Measurements from ENCODE around the gene RRAGB.
"Not testable (repeated sequence)": the region's sequence is repeated elsewhere in the genome, so short reads cannot be mapped to it uniquely, and the experiment has no call there.

RRAGB gene

DNA sequence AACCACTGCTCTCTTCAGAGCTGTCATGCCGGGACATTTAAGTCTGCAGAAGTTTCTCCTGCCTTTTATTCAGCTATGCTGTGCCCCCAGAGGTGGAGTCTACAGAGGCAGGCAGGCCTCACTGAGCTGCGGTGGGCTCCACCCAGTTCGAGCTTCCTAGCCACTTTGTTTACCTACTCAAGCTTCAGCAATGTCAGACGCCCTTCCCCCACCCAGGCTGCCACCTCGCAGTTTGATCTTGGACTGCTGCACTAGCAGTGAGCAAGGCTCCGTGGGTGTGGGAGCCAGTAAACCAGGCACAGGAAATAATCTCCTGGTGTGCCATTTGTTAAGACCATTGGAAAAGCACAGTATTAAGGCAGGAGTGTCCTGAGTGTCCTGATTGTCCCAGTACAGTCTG, 56.9 kb downstream of the RRAGB start:
- DNase-seq = not testable (repeated sequence)

DNA sequence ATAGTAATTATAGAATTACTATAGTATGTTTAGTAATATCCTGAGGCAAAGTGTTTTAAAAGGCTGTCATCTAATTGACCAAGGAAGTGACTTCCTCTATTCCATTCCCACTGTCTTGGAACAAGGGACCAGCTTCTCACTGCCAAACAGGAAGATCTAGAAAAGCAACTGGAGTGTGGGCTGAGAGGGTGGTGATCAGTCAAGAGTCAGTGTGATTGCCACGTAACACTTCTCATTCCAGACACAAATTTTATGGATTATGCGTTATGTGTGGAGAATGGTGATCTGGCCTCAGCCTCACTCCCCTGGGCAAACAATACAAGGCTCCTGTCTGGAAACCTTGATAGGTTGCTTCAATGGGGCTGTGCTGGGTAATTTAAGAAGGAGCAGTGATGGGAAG, 60.0 kb downstream of the RRAGB start:
- peak; percentile 1 for DNase-seq

DNA sequence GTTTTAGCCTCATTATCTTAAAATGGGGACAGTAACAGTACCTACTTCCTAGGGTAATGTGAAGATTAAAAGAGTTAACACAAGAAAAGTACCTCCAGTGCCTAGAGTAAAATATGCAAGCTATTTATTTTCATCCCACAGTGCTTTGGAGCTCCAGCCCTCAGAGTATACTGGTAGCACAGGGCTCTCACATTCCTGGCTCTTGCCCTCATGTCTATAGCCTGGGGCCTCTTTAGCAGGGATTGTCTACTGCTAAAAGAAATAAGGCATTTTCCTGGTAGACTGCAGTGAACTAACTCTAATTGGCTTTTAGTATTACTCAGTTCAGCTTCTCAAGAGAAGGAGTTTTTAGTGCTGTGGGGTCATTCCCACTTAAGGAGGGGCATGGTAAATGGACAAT, 60.8 kb downstream of the RRAGB start:
- no peak for DNase-seq

DNA sequence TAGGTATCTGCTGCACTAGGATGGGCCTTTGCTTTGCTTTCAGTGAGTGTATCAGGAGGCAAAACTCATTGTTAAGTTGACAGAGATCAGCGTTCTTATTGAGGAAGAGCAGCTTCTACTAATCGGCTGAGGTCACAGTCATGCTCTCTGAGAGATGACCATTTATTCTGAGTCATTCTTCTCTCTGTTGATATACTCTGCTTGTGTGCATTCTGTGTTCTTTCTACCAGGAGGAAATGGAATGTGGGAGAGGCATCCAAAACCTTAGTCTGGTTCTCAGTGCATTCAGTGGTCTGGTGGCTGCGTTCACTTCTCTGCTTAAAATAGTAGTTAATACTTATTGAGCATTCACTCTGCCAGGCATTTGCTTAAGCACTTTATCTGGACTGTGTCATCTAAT, 66.2 kb downstream of the RRAGB start:
- DNase-seq = no peak

DNA sequence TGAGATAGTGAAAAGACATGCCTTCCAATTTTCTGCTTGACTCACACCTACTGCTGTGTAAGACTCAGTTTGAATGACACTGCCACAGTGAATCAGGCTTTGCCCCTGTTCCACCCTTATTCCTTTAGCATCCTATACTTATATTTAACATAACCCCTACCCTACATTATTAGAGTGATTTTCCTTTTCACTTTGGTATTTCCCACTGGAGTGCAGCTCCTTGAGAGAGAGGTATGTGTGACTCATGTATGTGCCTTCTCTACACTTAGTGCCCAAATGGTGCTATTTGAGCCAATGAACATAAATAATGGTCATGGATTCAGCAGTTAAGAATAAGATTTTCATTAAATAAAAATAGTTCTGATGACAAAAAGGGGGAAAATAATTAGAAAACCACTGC, 69.5 kb downstream of the RRAGB start:
- DNase-seq = no peak

DNA sequence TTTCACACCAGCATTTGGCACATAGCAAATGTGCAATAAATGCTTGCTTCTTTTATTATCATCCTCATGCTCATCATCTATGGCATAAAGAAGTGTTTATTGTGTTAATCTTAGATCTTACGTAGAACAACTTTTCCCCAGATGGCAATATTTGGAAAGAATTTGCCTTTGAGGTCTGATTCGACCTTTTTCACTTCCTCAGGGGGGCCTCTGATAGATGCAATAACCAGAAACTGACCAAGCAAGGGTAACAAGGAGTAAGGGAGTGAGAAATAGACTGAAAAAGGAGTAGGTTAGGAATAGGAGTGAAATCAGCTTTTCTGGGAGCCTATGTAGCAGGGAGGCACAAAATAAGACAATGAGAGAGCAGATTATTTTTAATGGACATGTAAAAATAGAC, 70.2 kb downstream of the RRAGB start:
- DNase-seq = no peak

DNA sequence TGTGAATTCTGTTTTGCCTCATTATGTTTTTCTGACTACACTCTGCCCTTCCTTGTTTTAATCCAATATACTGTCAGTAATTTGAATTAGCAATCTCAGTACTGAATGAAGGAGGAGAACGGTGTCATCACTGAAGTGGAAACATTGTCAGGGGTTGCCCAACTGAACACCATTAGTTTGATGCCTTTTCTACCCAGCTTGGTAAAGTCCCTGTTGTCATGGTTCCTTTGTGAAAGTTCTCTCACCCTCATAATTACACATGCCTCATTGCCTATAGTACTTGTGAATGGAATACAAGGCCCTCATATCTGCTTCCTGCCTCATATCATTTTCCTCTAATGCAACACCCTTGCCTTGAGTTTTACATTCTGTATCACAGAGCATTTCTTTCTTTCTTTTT, 76.9 kb downstream of the RRAGB start:
- no peak for DNase-seq

DNA sequence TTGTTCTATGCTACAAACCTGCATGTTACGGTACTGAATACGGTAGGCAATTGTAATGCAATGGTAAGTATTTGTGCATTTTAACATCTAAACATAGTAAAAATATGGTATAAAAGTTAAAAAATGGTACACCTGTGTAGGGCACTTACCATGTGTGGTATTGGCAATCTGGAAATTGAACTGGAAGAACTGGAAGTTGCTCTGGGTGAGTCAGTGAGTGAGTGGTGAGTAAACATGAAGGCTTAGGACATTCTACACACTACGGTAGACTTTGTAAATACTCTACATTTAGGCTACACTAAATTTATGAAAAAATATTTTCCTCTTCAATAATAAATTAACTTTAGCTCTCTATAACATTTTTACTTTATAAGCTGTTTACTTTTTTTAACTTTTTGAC, 78.9 kb downstream of the RRAGB start:
- DNase-seq = no peak

DNA sequence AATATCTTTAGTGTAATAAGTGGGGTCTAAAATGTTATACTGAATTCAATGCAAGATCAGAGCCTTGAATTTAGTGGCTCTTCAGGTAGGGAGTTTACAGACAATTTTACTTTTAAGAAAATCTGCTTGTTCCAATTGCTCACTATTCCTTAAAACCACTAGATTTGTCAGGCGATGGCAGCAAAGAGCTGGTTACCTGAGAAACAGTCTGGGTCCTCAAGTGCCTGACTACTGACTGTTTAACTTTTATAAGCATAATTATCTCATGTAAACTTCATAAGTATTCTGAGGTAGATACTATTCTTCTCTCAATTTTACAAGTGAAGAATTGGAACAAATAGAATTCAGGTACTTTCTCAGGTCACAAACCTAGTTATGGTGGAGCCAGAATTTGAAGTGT, 84.3 kb downstream of the RRAGB start:
- DNase-seq = no peak
